NCI-H187 (cell line): ENCODE data around the gene TAF11L7.
"Not testable (repeated sequence)": the region's sequence is repeated elsewhere in the genome, so short reads cannot be mapped to it uniquely, and the experiment has no call there.

Experiments used
- DNase-seq, 2 experiments: peaks; one replicate each; lab custom pipeline; 2025; lab: John Stamatoyannopoulos, UW

The TAF11L7 gene

GRCh38 chr5:17585658-17586057, at the start of gene TAF11L7:
Gene TAF11L7, minus strand, starts transcription at chr5:17585758.
- not testable (repeated sequence) for DNase-seq

- no peak for DNase-seq
Observed at GRCh38 chr5:17634160-17634559, 48.6 kb upstream of the TAF11L7 start, which contains the start of gene TAF11L14. Gene TAF11L14, plus strand, starts transcription at chr5:17634460.

GRCh38 chr5:17631788-17632187, 46.2 kb upstream of the TAF11L7 start, which contains the start of gene TAF11L13:
Gene TAF11L13, plus strand, starts transcription at chr5:17632088.
- not testable (repeated sequence) for DNase-seq

- no peak for DNase-seq
Observed at GRCh38 chr5:17625686-17626085, 40.1 kb upstream of the TAF11L7 start.

- DNase-seq: no peak
Observed at GRCh38 chr5:17620627-17621026, 35.1 kb upstream of the TAF11L7 start.

GRCh38 chr5:17619354-17619753, 33.8 kb upstream of the TAF11L7 start:
- no peak for DNase-seq

- no peak for DNase-seq
Observed at GRCh38 chr5:17614872-17615605, 29.5 kb upstream of the TAF11L7 start.

GRCh38 chr5:17610092-17610491, 24.5 kb upstream of the TAF11L7 start, which contains the start of gene TAF11L12:
Gene TAF11L12, plus strand, starts transcription at chr5:17610392.
- not testable (repeated sequence) for DNase-seq

GRCh38 chr5:17607461-17607860, 21.9 kb upstream of the TAF11L7 start:
- not testable (repeated sequence) for DNase-seq

GRCh38 chr5:17604951-17605350, 19.4 kb upstream of the TAF11L7 start:
- no peak for DNase-seq

- DNase-seq: not testable (repeated sequence)
Observed at GRCh38 chr5:17603880-17604279, 18.3 kb upstream of the TAF11L7 start, which contains the start of gene TAF11L11. Gene TAF11L11, plus strand, starts transcription at chr5:17604183.

GRCh38 chr5:17597728-17598127, 12.2 kb upstream of the TAF11L7 start, which contains the start of gene TAF11L10:
Gene TAF11L10, minus strand, starts transcription at chr5:17597828.
- DNase-seq: not testable (repeated sequence)

GRCh38 chr5:17594255-17594654, 8.7 kb upstream of the TAF11L7 start, which contains the start of gene TAF11L9:
Gene TAF11L9, minus strand, starts transcription at chr5:17594394.
- not testable (repeated sequence) for DNase-seq

GRCh38 chr5:17590860-17591259, 5.3 kb upstream of the TAF11L7 start, which contains the start of gene TAF11L8:
Gene TAF11L8, minus strand, starts transcription at chr5:17590960.
- DNase-seq: not testable (repeated sequence)
